ENCODE measurements around the gene FLCN. TPM values are rescaled to one million over a fixed set of nuclear protein-coding genes. Genes with fewer than 3 reads are reported as not detected.

Gene FLCN
- total and polyA plus RNA-seq, 10 of the 15 experiments (the other 5 are each of a cell fraction or from before 2014, with no cell fraction given) = 1.1 to 24.7 (median 10.4) TPM

DNA sequence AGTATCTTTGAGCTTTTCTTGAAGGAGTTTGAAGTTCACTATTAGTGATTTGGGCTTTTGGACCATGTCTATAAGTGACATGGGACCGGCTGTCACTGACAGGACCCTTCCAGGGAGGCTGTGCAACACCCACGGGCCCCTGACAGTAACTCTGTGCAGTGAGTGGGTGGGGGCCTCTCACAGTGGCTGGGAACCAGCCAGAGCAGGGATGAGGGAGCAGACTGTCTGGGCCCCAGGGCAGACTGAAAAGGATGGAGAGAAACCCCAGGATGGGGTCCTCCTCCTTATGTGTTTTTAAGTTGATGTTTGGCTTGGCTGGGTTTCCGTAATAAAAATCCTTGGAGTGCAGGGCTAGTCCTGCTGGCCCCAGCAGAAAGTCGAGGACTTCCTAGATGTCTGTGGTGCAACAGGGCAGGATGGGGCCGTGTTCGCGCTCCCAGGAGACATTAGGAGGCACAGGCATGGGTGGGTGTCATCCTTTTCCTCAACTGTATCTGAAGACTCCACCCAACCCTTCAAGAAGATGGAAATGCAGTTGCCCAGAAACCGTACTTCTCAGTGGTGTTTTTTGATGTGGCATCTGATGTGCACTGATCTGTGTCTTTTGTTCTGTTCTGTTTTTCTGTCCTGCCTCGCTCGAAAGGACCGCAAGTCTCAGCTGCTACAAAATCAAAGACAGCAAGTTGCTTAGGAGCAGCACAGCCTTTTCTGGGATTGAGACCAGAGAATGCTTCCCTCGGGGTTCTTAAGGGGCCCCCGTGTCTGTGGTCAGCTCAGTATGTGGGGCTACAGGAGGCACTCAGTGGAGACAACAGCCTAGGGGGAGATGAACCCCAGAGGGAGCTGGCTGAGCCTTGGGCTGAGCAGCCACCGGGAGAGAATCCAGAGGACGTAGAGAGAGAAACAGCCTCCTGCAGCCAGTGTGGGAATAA is 55.0 kb downstream of the FLCN start:
- Histone ChIP-seq H3K27me3 (replicated peaks in 1 of 2; ENCODE audit: control insufficient read depth in 2 of 2, insufficient read depth in 2 of 2, low read length in 1 of 2) (no peaks in the 10 kb centered on the region), H3K9me3 (replicated peaks; ENCODE audit: control insufficient read depth, insufficient read depth, low read length) (no peaks in the 10 kb centered on the region), H3K79me2 (ENCODE audit: control insufficient read depth, insufficient read depth, low read length) (no peaks in the 10 kb centered on the region), H2AFZ (ENCODE audit: control insufficient read depth, low read depth, low read length) (no peak overlapping the region), H4K20me1 (ENCODE audit: control insufficient read depth, insufficient read depth) (no peaks in the 10 kb centered on the region), H3K36me3 (ENCODE audit: control insufficient read depth in 2 of 2, insufficient read depth in 2 of 2, low read length in 1 of 2) (peaks cover 17 to 22% of the 10 kb centered on the region in 2 experiments), H3K4me3 (no peak overlapping the region), H3K4me2 (ENCODE audit: control insufficient read depth, insufficient read depth) (peak overlapping the region; percentile 52), H3K4me1 (ENCODE audit: control insufficient read depth, insufficient read depth, low read length) (peaks cover 44% of the 10 kb centered on the region), H3K9ac (ENCODE audit: control insufficient read depth, insufficient read depth, low read length) (no peak overlapping the region), H3K27ac (ENCODE audit: control insufficient read depth, insufficient read depth) (peak overlapping the region; percentile 62)
- WGBS (ENCODE audit: insufficient coverage, insufficient replicate concordance, low lambda C conversion rate, missing lambda C conversion rate) = 8% methylated on average over 14 of the region's 15 CpGs
- intact Hi-C loops (cut with micrococcal nuclease; ENCODE audit: unreplicated experiment) = no loop called here
- CTCF ChIA-PET = interaction anchor here (1.3 kb wide), 1 partner anchor 131 kb away, joined by 4 read pairs; no protein-coding TSS in a partner anchor
- BruUV-seq (replicated peaks) = no TSS peak
- ATAC-seq = peak; percentile 86
- peak; percentile 64 for DNase-seq (ENCODE audit: low read depth, low spot score)
- in situ Hi-C loops (cut with MboI) = no loop called here
- RAD21 ChIA-PET (ENCODE audit: unreplicated experiment) = interaction anchor here (1.1 to 2.4 kb wide), 3 partner anchors 10 to 204 kb away, joined by 3 to 10 read pairs (median 3); partner anchors contain the start of gene FLCN
- POLR2A ChIA-PET = interaction anchor here (0.9 to 1.3 kb wide), 3 partner anchors 13 to 25 kb away, joined by 3 to 5 read pairs (median 3); no protein-coding TSS in a partner anchor
- SMC1A ChIA-PET (ENCODE audit: uncharacterized antibody, unreplicated experiment) = interaction anchor here (0.6 to 1.3 kb wide), 7 partner anchors 10 to 130 kb away, joined by 3 to 10 read pairs (median 3); no protein-coding TSS in a partner anchor
- FAIRE-seq = peak; percentile 89
- TF ChIP-seq NRF1 (conservative IDR thresholded peaks at IDR 0.05; ENCODE audit: low read depth, low read length) (no peak), IRF4 (IDR thresholded peaks at IDR 0.05; ENCODE audit: low read depth, low read length) (0 out of 2 replicates have a peak, but pooled peaks have one; percentile 22), SMC3 (IDR thresholded peaks at IDR 0.05; ENCODE audit: borderline replicate concordance, low read length) (no peak), IKZF1 (conservative IDR thresholded peaks at IDR 0.05) (peak; percentile 32; the same call in 1 of the 2 replicates), SPI1 (IDR thresholded peaks at IDR 0.05; ENCODE audit: borderline replicate concordance, insufficient read depth, low read depth, low read length) (peak; percentile 24; the same call in 1 of the 2 replicates), MTA3 (IDR thresholded peaks at IDR 0.05; ENCODE audit: borderline replicate concordance, low read length) (no peak), PAX5 (IDR thresholded peaks at IDR 0.05; ENCODE audit: borderline replicate concordance, low read depth, low read length) (peak; percentile 54; the same call in 1 of the 2 replicates), RUNX3 (IDR thresholded peaks at IDR 0.05; ENCODE audit: low read length) (peak; percentile 85), KDM1A (IDR thresholded peaks at IDR 0.05; ENCODE audit: borderline replicate concordance) (no peak), JUND (IDR thresholded peaks at IDR 0.05; ENCODE audit: low read depth, low read length) (no peak), EGR1 (IDR thresholded peaks at IDR 0.05; ENCODE audit: borderline replicate concordance in 1 of 2, low read depth in 2 of 2, low read length in 2 of 2) (peak in 1 of 2 experiments; percentile 66; a peak in 1 of 3 replicates), SMAD1 (IDR thresholded peaks at IDR 0.05; ENCODE audit: low read depth, partially characterized antibody) (no peak), IKZF2 (IDR thresholded peaks at IDR 0.05) (peak in 1 of 2 experiments; percentile 25; a peak in 1 of 4 replicates), POU2F2 (IDR thresholded peaks at IDR 0.05; ENCODE audit: borderline replicate concordance, low read depth, low read length) (0 out of 3 replicates have a peak, but pooled peaks have one; percentile 14), RFX5 (IDR thresholded peaks at IDR 0.05; ENCODE audit: low read depth, low read length) (no peak), EP300 (IDR thresholded peaks at IDR 0.05; ENCODE audit: borderline replicate concordance in 1 of 2, control insufficient read depth in 1 of 2, low read depth in 2 of 2, low read length in 2 of 2) (no peak)
- TF ChIP-seq, protein P1, sequence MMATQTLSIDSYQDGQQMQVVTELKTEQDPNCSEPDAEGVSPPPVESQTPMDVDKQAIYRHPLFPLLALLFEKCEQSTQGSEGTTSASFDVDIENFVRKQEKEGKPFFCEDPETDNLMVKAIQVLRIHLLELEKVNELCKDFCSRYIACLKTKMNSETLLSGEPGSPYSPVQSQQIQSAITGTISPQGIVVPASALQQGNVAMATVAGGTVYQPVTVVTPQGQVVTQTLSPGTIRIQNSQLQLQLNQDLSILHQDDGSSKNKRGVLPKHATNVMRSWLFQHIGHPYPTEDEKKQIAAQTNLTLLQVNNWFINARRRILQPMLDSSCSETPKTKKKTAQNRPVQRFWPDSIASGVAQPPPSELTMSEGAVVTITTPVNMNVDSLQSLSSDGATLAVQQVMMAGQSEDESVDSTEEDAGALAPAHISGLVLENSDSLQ (IDR thresholded peaks at IDR 0.05) = peak; percentile 18; the same call in 1 of the 2 replicates
- TF ChIP-seq, protein P2, sequence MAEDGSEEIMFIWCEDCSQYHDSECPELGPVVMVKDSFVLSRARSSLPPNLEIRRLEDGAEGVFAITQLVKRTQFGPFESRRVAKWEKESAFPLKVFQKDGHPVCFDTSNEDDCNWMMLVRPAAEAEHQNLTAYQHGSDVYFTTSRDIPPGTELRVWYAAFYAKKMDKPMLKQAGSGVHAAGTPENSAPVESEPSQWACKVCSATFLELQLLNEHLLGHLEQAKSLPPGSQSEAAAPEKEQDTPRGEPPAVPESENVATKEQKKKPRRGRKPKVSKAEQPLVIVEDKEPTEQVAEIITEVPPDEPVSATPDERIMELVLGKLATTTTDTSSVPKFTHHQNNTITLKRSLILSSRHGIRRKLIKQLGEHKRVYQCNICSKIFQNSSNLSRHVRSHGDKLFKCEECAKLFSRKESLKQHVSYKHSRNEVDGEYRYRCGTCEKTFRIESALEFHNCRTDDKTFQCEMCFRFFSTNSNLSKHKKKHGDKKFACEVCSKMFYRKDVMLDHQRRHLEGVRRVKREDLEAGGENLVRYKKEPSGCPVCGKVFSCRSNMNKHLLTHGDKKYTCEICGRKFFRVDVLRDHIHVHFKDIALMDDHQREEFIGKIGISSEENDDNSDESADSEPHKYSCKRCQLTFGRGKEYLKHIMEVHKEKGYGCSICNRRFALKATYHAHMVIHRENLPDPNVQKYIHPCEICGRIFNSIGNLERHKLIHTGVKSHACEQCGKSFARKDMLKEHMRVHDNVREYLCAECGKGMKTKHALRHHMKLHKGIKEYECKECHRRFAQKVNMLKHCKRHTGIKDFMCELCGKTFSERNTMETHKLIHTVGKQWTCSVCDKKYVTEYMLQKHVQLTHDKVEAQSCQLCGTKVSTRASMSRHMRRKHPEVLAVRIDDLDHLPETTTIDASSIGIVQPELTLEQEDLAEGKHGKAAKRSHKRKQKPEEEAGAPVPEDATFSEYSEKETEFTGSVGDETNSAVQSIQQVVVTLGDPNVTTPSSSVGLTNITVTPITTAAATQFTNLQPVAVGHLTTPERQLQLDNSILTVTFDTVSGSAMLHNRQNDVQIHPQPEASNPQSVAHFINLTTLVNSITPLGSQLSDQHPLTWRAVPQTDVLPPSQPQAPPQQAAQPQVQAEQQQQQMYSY (CRISPR knock-in tag; IDR thresholded peaks at IDR 0.05) = no peak
